GM18520 (cell line): ENCODE data around the gene SLC6A20.

Source experiments
- ATAC-seq: cut with Tn5 transposase; IDR thresholded peaks from one replicate; pipeline ENCODE4 v1.9.1; 2021; ENCODE audit not compliant: unreplicated experiment

The SLC6A20 gene

GRCh38 chr3:45803252-45803935, 7.1 kb upstream of the SLC6A20 start:
- no peak for ATAC-seq

GRCh38 chr3:45802146-45802545, 5.8 kb upstream of the SLC6A20 start:
- ATAC-seq, result no peak

- ATAC-seq, result no peak
Observed at GRCh38 chr3:45800611-45801010, 4.3 kb upstream of the SLC6A20 start.

GRCh38 chr3:45799586-45799985, 3.2 kb upstream of the SLC6A20 start:
- ATAC-seq, result no peak

- ATAC-seq, result no peak
Observed at GRCh38 chr3:45798034-45798433, 1.7 kb upstream of the SLC6A20 start.

- no peak for ATAC-seq
Observed at GRCh38 chr3:45796902-45797637, 734 bp upstream of the SLC6A20 start.

- ATAC-seq, result no peak
Observed at GRCh38 chr3:45795509-45795881, 841 bp downstream of the SLC6A20 start.

GRCh38 chr3:45794660-45795059, 1.7 kb downstream of the SLC6A20 start:
- ATAC-seq, result no peak

- no peak for ATAC-seq
Observed at GRCh38 chr3:45794177-45794560, 2.2 kb downstream of the SLC6A20 start.

GRCh38 chr3:45793482-45794176, 2.7 kb downstream of the SLC6A20 start:
- ATAC-seq, result no peak

- no peak for ATAC-seq
Observed at GRCh38 chr3:45792516-45793172, 3.7 kb downstream of the SLC6A20 start.

- no peak for ATAC-seq
Observed at GRCh38 chr3:45792036-45792435, 4.3 kb downstream of the SLC6A20 start.

- no peak for ATAC-seq
Observed at GRCh38 chr3:45790596-45790995, 5.7 kb downstream of the SLC6A20 start.

- no peak for ATAC-seq
Observed at GRCh38 chr3:45789235-45789812, 7.0 kb downstream of the SLC6A20 start.

GRCh38 chr3:45787551-45787950, 8.8 kb downstream of the SLC6A20 start:
- no peak for ATAC-seq

GRCh38 chr3:45786801-45787495, 9.4 kb downstream of the SLC6A20 start:
- ATAC-seq, result no peak

GRCh38 chr3:45785605-45786150, 10.7 kb downstream of the SLC6A20 start:
- ATAC-seq, result no peak

GRCh38 chr3:45783667-45784066, 12.7 kb downstream of the SLC6A20 start:
- ATAC-seq, result no peak

GRCh38 chr3:45782381-45782780, 14.0 kb downstream of the SLC6A20 start:
- ATAC-seq, result no peak

GRCh38 chr3:45781841-45782240, 14.5 kb downstream of the SLC6A20 start:
- ATAC-seq, result no peak
